8988T (cell line): ENCODE measurements around the gene EED.
"Not testable (repeated sequence)": the region's sequence is repeated elsewhere in the genome, so short reads cannot be mapped to it uniquely, and the experiment has no call there.

ENCODE experiments used
- DNase-seq: peaks from one replicate; pipeline ENCODE4 v3.0.0; 2011

Gene EED

GRCh38 chr11:86219311-86220193 is 25.0 kb upstream of the EED start:
- no peak for DNase-seq

- DNase-seq = no peak
These were observed 23.9 kb upstream of the EED start for GRCh38 chr11:86220653-86221052.

GRCh38 chr11:86222081-86222480 is 22.5 kb upstream of the EED start:
- no peak for DNase-seq

GRCh38 chr11:86224575-86224974 is 20.0 kb upstream of the EED start:
- DNase-seq = not testable (repeated sequence)

GRCh38 chr11:86225344-86225743 is 19.2 kb upstream of the EED start:
- not testable (repeated sequence) for DNase-seq

GRCh38 chr11:86228269-86229038 is 16.1 kb upstream of the EED start:
- DNase-seq = no peak

- not testable (repeated sequence) for DNase-seq
These were observed 15.6 kb upstream of the EED start for GRCh38 chr11:86229039-86229330.

GRCh38 chr11:86230179-86230804 is 14.3 kb upstream of the EED start:
- DNase-seq = no peak

- no peak for DNase-seq
These were observed 13.6 kb upstream of the EED start for GRCh38 chr11:86230921-86231434.

- no peak for DNase-seq
These were observed 12.0 kb upstream of the EED start for GRCh38 chr11:86232556-86232955.

- no peak for DNase-seq
These were observed 9.6 kb upstream of the EED start for GRCh38 chr11:86234831-86235461.

- DNase-seq = no peak
These were observed 7.2 kb upstream of the EED start for GRCh38 chr11:86237267-86237804.

GRCh38 chr11:86240164-86240563 is 4.4 kb upstream of the EED start:
- DNase-seq = no peak

- DNase-seq = no peak
These were observed 2.5 kb upstream of the EED start for GRCh38 chr11:86241956-86242535.

GRCh38 chr11:86243396-86243795 is 1.2 kb upstream of the EED start:
- no peak for DNase-seq

GRCh38 chr11:86244063-86244521 is 461 bp upstream of the EED start:
- peak; percentile 56 for DNase-seq

GRCh38 chr11:86245369-86246292 is 1.1 kb downstream of the EED start:
- no peak for DNase-seq

- no peak for DNase-seq
These were observed 1.7 kb downstream of the EED start for GRCh38 chr11:86246293-86246675.

- no peak for DNase-seq
These were observed 3.1 kb downstream of the EED start for GRCh38 chr11:86247608-86248007.

GRCh38 chr11:86248609-86249008 is 4.1 kb downstream of the EED start:
- no peak for DNase-seq
